HepG2 (cell line): ENCODE measurements around the gene PFKFB4. TPM values are rescaled to one million over a fixed set of nuclear protein-coding genes. Genes with fewer than 3 reads are reported as not detected.
A peak's percentile ranks its signal among the peaks of the same experiment; 100 is the strongest.

ENCODE experiments used
- ARNT ChIP-seq: fragments of 450-650 bp; IDR thresholded peaks from 2 replicates; pipeline ENCODE4 v1.6.1; 2017
- CENPX ChIP-seq: sonication (generic); formaldehyde crosslinking; IDR thresholded peaks from 2 replicates; pipeline ENCODE4 v1.9.0; 2021; ENCODE audit warnings: mild to moderate bottlenecking, missing genetic modification reagents, moderate library complexity
- MAF1 ChIP-seq: sonication (generic); formaldehyde crosslinking; IDR thresholded peaks from 2 replicates; pipeline ENCODE4 v1.5.0; 2020; ENCODE audit warnings: missing genetic modification reagents, borderline replicate concordance
- MED8 ChIP-seq: sonication (generic); formaldehyde crosslinking; IDR thresholded peaks from 2 replicates; pipeline ENCODE4 v1.8.1; 2023; ENCODE audit warnings: mild to moderate bottlenecking, missing genetic modification reagents; ENCODE audit not compliant: insufficient replicate concordance
- NCOR1 ChIP-seq: fragments of 200-600 bp; sonication (generic); IDR thresholded peaks from 2 replicates; pipeline ENCODE4 v1.7.0; 2017; ENCODE audit warnings: antibody characterized with exemption, low read length, borderline replicate concordance
- POLR2AphosphoS5 ChIP-seq: IDR thresholded peaks from 2 replicates; pipeline ENCODE4 v1.6.1; 2012; ENCODE audit warnings: low read depth, low read length
- ZEB1 ChIP-seq: IDR thresholded peaks from 2 replicates; pipeline ENCODE4 v1.6.1; 2012; ENCODE audit warnings: mild to moderate bottlenecking, low read depth, inconsistent platforms; ENCODE audit not compliant: insufficient replicate concordance
- ZNF317 ChIP-seq: sonication (generic); formaldehyde crosslinking; IDR thresholded peaks from 2 replicates; pipeline ENCODE4 v1.5.0; 2020; ENCODE audit warnings: mild to moderate bottlenecking, missing genetic modification reagents
- ZNF607 ChIP-seq: sonication (generic); formaldehyde crosslinking; IDR thresholded peaks from 2 replicates; pipeline ENCODE4 v1.5.1; 2020; ENCODE audit warnings: missing genetic modification reagents, mild to moderate bottlenecking, borderline replicate concordance
- ZNF614 ChIP-seq: IDR thresholded peaks from 2 replicates; pipeline ENCODE4 v1.6.1; 2018; ENCODE audit warnings: missing biosample characterization, missing genetic modification reagents, inconsistent platforms, borderline replicate concordance
- ZNF660 ChIP-seq: sonication (generic); formaldehyde crosslinking; IDR thresholded peaks from 2 replicates; pipeline ENCODE4 v1.5.1; 2020; ENCODE audit warnings: mild to moderate bottlenecking, low read depth, missing genetic modification reagents, borderline replicate concordance
- polyA plus RNA-seq, 8 experiments: library from polyadenylated mRNA; depleted of rRNA in 3 of 8; stranded (reverse) in 7 of 8; unstranded in 1 of 8; fragments of >200 nt; fragmentation: Illumina TruSeq in 4 of 8; extraction: Trizol in 4 of 8; gene quantifications; 2 replicates each; pipeline versions ENCODE4 v1.2.1 to v1.2.3, GENCODE V29; 2011 to 2016; ENCODE audit warnings: low read depth in 4 of 8, missing spikeins in 1 of 8, mixed read lengths in 1 of 8; ENCODE audit not compliant: insufficient read depth in 1 of 8
- total RNA-seq, 5 experiments: library from RNA; depleted of rRNA; stranded (reverse); fragments of >200 nt; fragmentation: Illumina TruSeq; extraction: Trizol; gene quantifications; 2 replicates each; pipeline ENCODE4 v1.2.3, GENCODE V29; 2016; ENCODE audit warnings: low read depth in 1 of 5
- TF ChIP-seq, protein P1 (sequence below): sonication (generic); formaldehyde crosslinking; conservative IDR thresholded peaks from 2 replicates; pipeline ENCODE4 v1.4.0; 2020; ENCODE audit warnings: missing genetic modification reagents
- TF ChIP-seq, protein P2 (sequence below): sonication (generic); formaldehyde crosslinking; IDR thresholded peaks from 2 replicates; pipeline ENCODE4 v1.8.0; 2022; ENCODE audit warnings: mild to moderate bottlenecking, missing genetic modification reagents
- TF ChIP-seq, protein P3 (sequence below): sonication (generic); formaldehyde crosslinking; IDR thresholded peaks from 2 replicates; pipeline ENCODE4 v1.5.1; 2020; ENCODE audit warnings: missing genetic modification reagents, mild to moderate bottlenecking, borderline replicate concordance

Gene PFKFB4
- total and polyA plus RNA-seq, 2 of the 13 experiments (the other 11 are each of a cell fraction or from before 2014, with no cell fraction given): 7.1 to 103 TPM

DNA sequence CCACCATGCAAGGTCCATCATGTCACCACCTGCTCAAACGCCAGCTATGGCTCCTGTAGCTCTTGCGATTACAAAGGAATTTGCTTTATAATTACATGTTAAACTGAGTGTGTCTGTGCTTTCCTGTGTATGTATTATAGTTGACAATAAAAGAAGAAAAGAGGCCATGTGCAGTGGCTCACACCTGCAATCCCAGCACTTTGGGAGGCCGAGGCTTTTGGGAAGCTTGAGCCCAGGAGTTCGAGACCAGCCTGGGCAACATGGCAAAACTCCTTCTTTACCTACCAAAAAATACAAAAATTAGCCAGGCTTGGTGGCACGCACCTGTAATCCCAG lies 83.0 kb downstream of the PFKFB4 start (continued):
- TF ChIP-seq NCOR1 (peak; percentile 60; the same call in 1 of the 2 replicates), ARNT (no peak), ZNF317 (CRISPR knock-in tag) (peak; percentile 38; the same call in 1 of the 2 replicates), ZEB1 (peak; percentile 11), MAF1 (CRISPR knock-in tag) (no peak), ZNF660 (CRISPR knock-in tag) (no peak), ZNF607 (CRISPR knock-in tag) (0 out of 2 replicates have a peak, but pooled peaks have one; percentile 6), ZNF614 (CRISPR knock-in tag) (0 out of 2 replicates have a peak, but pooled peaks have one; percentile 5), MED8 (peak; percentile 16), POLR2AphosphoS5 (0 out of 2 replicates have a peak, but pooled peaks have one; percentile 53), CENPX (CRISPR knock-in tag) (no peak)
- TF ChIP-seq, protein P1, sequence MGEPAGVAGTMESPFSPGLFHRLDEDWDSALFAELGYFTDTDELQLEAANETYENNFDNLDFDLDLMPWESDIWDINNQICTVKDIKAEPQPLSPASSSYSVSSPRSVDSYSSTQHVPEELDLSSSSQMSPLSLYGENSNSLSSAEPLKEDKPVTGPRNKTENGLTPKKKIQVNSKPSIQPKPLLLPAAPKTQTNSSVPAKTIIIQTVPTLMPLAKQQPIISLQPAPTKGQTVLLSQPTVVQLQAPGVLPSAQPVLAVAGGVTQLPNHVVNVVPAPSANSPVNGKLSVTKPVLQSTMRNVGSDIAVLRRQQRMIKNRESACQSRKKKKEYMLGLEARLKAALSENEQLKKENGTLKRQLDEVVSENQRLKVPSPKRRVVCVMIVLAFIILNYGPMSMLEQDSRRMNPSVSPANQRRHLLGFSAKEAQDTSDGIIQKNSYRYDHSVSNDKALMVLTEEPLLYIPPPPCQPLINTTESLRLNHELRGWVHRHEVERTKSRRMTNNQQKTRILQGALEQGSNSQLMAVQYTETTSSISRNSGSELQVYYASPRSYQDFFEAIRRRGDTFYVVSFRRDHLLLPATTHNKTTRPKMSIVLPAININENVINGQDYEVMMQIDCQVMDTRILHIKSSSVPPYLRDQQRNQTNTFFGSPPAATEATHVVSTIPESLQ (CRISPR knock-in tag): 0 out of 2 replicates have a peak, but pooled peaks have one; percentile 5
- TF ChIP-seq, protein P2, sequence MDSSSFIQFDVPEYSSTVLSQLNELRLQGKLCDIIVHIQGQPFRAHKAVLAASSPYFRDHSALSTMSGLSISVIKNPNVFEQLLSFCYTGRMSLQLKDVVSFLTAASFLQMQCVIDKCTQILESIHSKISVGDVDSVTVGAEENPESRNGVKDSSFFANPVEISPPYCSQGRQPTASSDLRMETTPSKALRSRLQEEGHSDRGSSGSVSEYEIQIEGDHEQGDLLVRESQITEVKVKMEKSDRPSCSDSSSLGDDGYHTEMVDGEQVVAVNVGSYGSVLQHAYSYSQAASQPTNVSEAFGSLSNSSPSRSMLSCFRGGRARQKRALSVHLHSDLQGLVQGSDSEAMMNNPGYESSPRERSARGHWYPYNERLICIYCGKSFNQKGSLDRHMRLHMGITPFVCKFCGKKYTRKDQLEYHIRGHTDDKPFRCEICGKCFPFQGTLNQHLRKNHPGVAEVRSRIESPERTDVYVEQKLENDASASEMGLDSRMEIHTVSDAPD: no peak
- TF ChIP-seq, protein P3, sequence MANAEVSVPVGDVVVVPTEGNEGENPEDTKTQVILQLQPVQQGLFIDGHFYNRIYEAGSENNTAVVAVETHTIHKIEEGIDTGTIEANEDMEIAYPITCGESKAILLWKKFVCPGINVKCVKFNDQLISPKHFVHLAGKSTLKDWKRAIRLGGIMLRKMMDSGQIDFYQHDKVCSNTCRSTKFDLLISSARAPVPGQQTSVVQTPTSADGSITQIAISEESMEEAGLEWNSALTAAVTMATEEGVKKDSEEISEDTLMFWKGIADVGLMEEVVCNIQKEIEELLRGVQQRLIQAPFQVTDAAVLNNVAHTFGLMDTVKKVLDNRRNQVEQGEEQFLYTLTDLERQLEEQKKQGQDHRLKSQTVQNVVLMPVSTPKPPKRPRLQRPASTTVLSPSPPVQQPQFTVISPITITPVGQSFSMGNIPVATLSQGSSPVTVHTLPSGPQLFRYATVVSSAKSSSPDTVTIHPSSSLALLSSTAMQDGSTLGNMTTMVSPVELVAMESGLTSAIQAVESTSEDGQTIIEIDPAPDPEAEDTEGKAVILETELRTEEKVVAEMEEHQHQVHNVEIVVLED: peak; percentile 12; the same call in 1 of the 2 replicates
